Esophagus muscularis mucosa (tissue), 4 donors: ENCODE results near the gene NDUFS5. TPM values are rescaled to one million over a fixed set of nuclear protein-coding genes. Genes with fewer than 3 reads are reported as not detected.
"Not testable (repeated sequence)": the region's sequence is repeated elsewhere in the genome, so short reads cannot be mapped to it uniquely, and the experiment has no call there.

Experiments used
- DNase-seq: peaks from one replicate; pipeline ENCODE4 v3.0.0-alpha.2; 2017; ENCODE audit errors: extremely low spot score
- H3K27ac ChIP-seq, 4 donors: fragments of 200-600 bp; sonication (generic); replicated peaks in 1 of 4; 1 replicate in 3 of 4; 2 replicates in 1 of 4; pipeline ENCODE4 v1.5.1; 2016 to 2019; ENCODE audit warnings: mild to moderate bottlenecking in 1 of 4
- H3K27me3 ChIP-seq, 4 donors: fragments of 200-600 bp; sonication (generic); one replicate each; pipeline versions ENCODE4 v1.5.1 to v1.6.0; 2016 to 2019
- H3K36me3 ChIP-seq, 4 donors: fragments of 200-600 bp; sonication (generic); one replicate each; pipeline ENCODE4 v1.5.1; 2016 to 2019
- H3K4me1 ChIP-seq, 4 donors: fragments of 200-600 bp; sonication (generic); one replicate each; pipeline ENCODE4 v1.5.1; 2016 to 2019
- H3K4me3 ChIP-seq, 4 donors: fragments of 200-600 bp; sonication (generic); 1 replicate in 2 of 4; 2 replicates in 2 of 4; pipeline ENCODE4 v1.5.1; 2016 to 2019; ENCODE audit warnings: mild to moderate bottlenecking in 4 of 4, moderate library complexity in 1 of 4
- H3K9me3 ChIP-seq, 4 donors: fragments of 200-600 bp; sonication (generic); 1 replicate in 3 of 4; 2 replicates in 1 of 4; pipeline ENCODE4 v1.5.1; 2016 to 2019
- CTCF ChIP-seq, 3 experiments: fragments of 200-600 bp in 2 of 3; fragments of 450-650 bp in 1 of 3; sonication (generic) in 2 of 3; IDR thresholded peaks; one replicate each; pipeline ENCODE4 v1.5.1; 2017 to 2019; ENCODE audit warnings: antibody characterized with exemption in 3 of 3, mild to moderate bottlenecking in 2 of 3, moderate library complexity in 1 of 3
- EP300 ChIP-seq: sonication (generic); formaldehyde crosslinking; IDR thresholded peaks from one replicate; pipeline ENCODE4 v1.6.1; 2017; ENCODE audit warnings: antibody characterized with exemption
- POLR2A ChIP-seq: fragments of 450-650 bp; IDR thresholded peaks from one replicate; pipeline ENCODE4 v1.6.1; 2017; ENCODE audit warnings: antibody characterized with exemption, moderate library complexity, mild to moderate bottlenecking, low read depth
- POLR2AphosphoS5 ChIP-seq, 2 donors: sonication (generic); formaldehyde crosslinking; IDR thresholded peaks; one replicate each; pipeline ENCODE4 v1.6.1; 2017; ENCODE audit warnings: antibody characterized with exemption in 2 of 2
- WGBS: methylation state at CpG from one replicate; pipeline ENCODE4 v1.1.5; 2018; 5-methylcytosine and 5-hydroxymethylcytosine counted together
- intact Hi-C: fragments of 100-400 bp; cut with DNase I; formaldehyde crosslinking; loops from one replicate; pipeline ENCODE4 v1.15.1; 2023
- total RNA-seq, 4 donors: library from RNA; depleted of rRNA; stranded (reverse); fragments of >200 nt; gene quantifications; one replicate each; pipeline versions ENCODE4 v1.1.0 to v1.2.1, GENCODE V29; 2016

The NDUFS5 gene
- total RNA-seq, 4 donors from 2014 or later = 274 to 655 (median 373) TPM

GRCh38 chr1:39017266-39017665 is 8.9 kb upstream of the NDUFS5 start:
- H3K27me3 ChIP-seq = no peaks in the 10 kb centered on the region
- H3K4me3 ChIP-seq = no peak overlapping the region
- TF ChIP-seq POLR2AphosphoS5 (IDR thresholded peaks at IDR 0.05) = no peak
- TF ChIP-seq POLR2A = no peak
- TF ChIP-seq CTCF (IDR thresholded peaks at IDR 0.05) = no peak
- no peak overlapping the region for H3K27ac ChIP-seq
- H3K9me3 ChIP-seq = no peaks in the 10 kb centered on the region
- peaks cover 0 to 24% (median 7%) of the 10 kb centered on the region in 4 donors for H3K36me3 ChIP-seq
- WGBS = 71% methylated on average over 5 of the region's 5 CpGs
- no peaks in the 10 kb centered on the region for H3K4me1 ChIP-seq
- intact Hi-C loops = no loop called here
- DNase-seq = no peak

- 96% methylated on average over 1 of the region's 1 CpG for WGBS
- intact Hi-C loops, H3K9me3 ChIP-seq, H3K36me3 ChIP-seq, H3K27me3 ChIP-seq, H3K27ac ChIP-seq, H3K4me3 ChIP-seq, DNase-seq, H3K4me1 ChIP-seq: not testable (repeated sequence)
Measured at GRCh38 chr1:39020494-39020893, 5.7 kb upstream of the NDUFS5 start.

DNA sequence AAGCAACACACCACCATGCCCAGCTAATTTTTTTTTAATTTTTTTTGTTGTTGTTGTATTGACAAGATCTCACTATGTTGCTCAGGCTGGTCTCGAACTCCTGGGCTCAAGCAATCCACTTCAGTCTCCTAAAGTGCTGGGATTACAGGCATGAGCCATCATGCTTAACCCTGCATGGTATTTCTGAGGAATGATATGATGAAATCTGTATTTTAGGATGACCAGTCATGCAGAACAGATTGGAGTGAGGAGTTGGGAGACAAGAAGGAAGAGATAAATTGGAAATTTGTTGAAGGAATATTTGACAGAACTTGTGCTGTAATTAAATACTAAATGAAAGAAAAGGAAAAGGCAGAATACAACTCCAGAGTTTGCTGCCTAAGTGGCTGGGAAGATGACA is 4.7 kb upstream of the NDUFS5 start:
- Histone ChIP-seq H3K9me3 (no peaks in the 10 kb centered on the region), H3K36me3 (no peaks in the 10 kb centered on the region), H3K27ac (no peak overlapping the region), H3K4me1 (peaks cover 5 to 7% (median 6%) of the 10 kb centered on the region in 4 donors), H3K27me3 (no peaks in the 10 kb centered on the region), H3K4me3 (no peak overlapping the region)
- WGBS = 61% methylated on average over 1 of the region's 1 CpG
- intact Hi-C loops = no loop called here
- no peak for DNase-seq
- no peak for TF ChIP-seq POLR2A
- TF ChIP-seq EP300 = no peak
- no peak for TF ChIP-seq POLR2AphosphoS5 (IDR thresholded peaks at IDR 0.05)
- TF ChIP-seq CTCF (IDR thresholded peaks at IDR 0.05) = no peak

- no peak for DNase-seq
- Histone ChIP-seq H3K4me1 (peaks cover 11 to 21% (median 16%) of the 10 kb centered on the region in 4 donors), H3K27me3 (no peaks in the 10 kb centered on the region), H3K4me3 (no peak overlapping the region), H3K36me3 (peaks cover 0 to 1% (median under 1%) of the 10 kb centered on the region in 4 donors), H3K9me3 (no peaks in the 10 kb centered on the region), H3K27ac (no peak overlapping the region)
- 60% methylated on average over 1 of the region's 1 CpG for WGBS
- intact Hi-C loops = no loop called here
- TF ChIP-seq POLR2A (no peak), POLR2AphosphoS5 (IDR thresholded peaks at IDR 0.05) (no peak), CTCF (IDR thresholded peaks at IDR 0.05) (no peak)
Measured at GRCh38 chr1:39023140-39023539, 3.0 kb upstream of the NDUFS5 start.

- no peaks in the 10 kb centered on the region for H3K27me3 ChIP-seq
- peak overlapping the region; percentile 72 to 87 (median 79) for H3K4me3 ChIP-seq
- H3K36me3 ChIP-seq = peaks cover 19 to 40% (median 37%) of the 10 kb centered on the region in 4 donors
- peaks cover 28 to 53% (median 39%) of the 10 kb centered on the region in 4 donors for H3K4me1 ChIP-seq
- 27% methylated on average over 30 of the region's 30 CpGs for WGBS
- TF ChIP-seq EP300 (no peak), CTCF (IDR thresholded peaks at IDR 0.05) (no peak), POLR2AphosphoS5 (IDR thresholded peaks at IDR 0.05) (no peak), POLR2A (no peak)
- no peaks in the 10 kb centered on the region for H3K9me3 ChIP-seq
- intact Hi-C loops = loop anchor here (5.0 kb wide), 1 partner anchor 35 kb away; the partner anchor contains the start of gene AKIRIN1
- DNase-seq = no peak
- H3K27ac ChIP-seq = peak overlapping the region; percentile 89 to 98 (median 96)
Measured at GRCh38 chr1:39026866-39027507, 837 bp downstream of the NDUFS5 start.
